GM12872 (cell line): ENCODE data around the gene HSD17B8.
A peak's percentile ranks its signal among the peaks of the same experiment; 100 is the strongest.

Source experiments
- TF ChIP-seq, protein P1 (sequence below): IDR thresholded peaks from 3 replicates; pipeline ENCODE4 v1.5.1; 2011; ENCODE audit warnings: low read depth, mild to moderate bottlenecking, low read length, moderate library complexity; ENCODE audit not compliant: insufficient read depth

HSD17B8 gene

DNA sequence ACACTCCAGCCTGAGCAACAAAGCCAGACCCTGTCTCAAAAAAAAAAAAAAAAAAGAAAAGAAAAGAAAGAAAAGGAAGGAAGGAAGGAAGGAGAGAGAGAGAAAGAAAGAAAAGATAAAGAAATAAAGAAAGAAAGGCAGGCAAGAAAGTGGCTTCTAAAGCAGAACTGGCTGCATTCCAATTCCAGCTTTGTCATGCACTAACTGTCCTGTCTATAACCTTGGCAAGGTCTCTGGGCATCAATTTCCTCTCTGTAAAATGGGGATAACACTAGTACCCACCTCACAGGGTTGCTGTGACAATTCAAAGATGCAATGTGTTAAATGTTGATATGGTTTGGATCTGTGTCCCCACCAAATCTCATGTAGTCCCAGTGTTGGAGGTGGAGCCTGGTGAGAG is 31.9 kb downstream of the HSD17B8 start:
- TF ChIP-seq, protein P1, sequence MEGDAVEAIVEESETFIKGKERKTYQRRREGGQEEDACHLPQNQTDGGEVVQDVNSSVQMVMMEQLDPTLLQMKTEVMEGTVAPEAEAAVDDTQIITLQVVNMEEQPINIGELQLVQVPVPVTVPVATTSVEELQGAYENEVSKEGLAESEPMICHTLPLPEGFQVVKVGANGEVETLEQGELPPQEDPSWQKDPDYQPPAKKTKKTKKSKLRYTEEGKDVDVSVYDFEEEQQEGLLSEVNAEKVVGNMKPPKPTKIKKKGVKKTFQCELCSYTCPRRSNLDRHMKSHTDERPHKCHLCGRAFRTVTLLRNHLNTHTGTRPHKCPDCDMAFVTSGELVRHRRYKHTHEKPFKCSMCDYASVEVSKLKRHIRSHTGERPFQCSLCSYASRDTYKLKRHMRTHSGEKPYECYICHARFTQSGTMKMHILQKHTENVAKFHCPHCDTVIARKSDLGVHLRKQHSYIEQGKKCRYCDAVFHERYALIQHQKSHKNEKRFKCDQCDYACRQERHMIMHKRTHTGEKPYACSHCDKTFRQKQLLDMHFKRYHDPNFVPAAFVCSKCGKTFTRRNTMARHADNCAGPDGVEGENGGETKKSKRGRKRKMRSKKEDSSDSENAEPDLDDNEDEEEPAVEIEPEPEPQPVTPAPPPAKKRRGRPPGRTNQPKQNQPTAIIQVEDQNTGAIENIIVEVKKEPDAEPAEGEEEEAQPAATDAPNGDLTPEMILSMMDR, result no peak

DNA sequence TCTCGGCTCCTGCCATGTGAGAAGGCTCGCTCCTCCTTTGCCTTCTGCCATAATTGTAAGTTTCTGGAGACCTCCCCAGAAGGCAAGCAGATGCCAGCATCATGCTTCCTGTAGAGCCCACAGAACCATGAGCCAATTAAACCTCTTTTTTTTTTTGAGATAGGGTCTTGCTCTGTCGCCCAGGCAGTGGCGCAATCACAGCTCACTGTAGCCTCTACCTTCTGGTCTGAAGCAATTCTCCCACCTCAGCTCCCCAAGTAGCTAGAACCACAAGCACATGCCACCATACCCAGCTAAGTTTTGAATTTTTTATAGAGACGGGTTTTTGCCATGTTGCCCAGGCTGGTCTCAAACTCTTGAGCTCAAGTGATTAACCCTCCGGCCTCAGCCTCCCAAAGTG is 32.4 kb downstream of the HSD17B8 start:
- TF ChIP-seq, protein P1, result no peak

DNA sequence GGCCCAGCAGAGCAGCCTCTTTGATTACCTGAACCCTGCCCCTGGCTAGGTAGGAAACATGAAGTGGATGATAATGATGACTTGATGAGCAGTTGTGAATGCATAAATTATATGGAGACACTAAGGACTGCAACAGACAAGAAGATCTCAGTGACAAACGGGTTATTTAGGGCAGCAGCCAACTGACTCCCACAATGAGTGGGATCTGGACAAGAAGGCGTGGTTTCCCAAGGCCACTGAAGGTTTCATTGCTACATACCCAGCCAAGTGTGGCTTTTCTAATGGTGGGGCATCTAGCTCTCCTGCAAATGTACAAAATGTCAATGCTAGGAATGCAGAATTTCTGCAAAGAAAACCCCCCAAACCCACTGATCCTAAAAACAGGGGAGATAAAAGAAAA is 33.3 kb downstream of the HSD17B8 start:
- TF ChIP-seq, protein P1, result no peak

DNA sequence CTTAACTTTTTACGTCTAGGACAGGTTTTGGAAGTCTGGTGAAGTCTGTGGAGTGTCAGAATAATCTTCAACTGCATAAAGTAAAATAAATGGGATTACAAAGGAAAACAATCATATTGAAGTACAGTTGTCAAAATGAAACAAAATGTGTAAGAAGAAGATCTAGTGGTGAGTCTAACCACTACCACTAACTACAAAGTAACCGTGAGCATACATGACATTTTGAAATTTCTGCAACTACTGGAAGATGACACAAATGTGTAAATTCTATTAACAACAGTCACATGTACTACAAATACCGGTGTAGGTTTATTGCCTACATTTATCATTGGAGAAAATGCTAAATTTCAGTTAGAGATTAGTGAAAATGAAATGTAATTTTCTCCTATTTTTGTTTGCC is 37.5 kb downstream of the HSD17B8 start:
- TF ChIP-seq, protein P1, result no peak

DNA sequence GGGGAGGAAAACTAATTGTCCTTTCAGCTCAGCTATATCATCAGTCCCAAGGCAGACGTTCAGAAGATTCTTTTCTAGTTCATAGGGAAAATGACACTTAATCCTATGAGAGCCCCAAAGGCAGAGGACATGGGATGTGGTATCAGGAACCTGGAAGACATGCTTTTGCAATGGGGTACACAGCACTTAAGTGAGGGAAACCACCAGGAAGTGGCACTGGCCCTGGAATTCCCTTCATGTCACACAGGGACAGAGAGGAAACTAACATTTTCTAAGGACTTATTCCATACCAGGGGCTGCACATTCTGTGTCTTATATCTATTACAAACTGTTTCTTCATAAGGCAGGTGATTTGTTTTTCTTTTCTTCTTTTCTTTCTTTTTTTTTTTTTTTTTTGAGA is 39.0 kb downstream of the HSD17B8 start:
- TF ChIP-seq, protein P1, result no peak

DNA sequence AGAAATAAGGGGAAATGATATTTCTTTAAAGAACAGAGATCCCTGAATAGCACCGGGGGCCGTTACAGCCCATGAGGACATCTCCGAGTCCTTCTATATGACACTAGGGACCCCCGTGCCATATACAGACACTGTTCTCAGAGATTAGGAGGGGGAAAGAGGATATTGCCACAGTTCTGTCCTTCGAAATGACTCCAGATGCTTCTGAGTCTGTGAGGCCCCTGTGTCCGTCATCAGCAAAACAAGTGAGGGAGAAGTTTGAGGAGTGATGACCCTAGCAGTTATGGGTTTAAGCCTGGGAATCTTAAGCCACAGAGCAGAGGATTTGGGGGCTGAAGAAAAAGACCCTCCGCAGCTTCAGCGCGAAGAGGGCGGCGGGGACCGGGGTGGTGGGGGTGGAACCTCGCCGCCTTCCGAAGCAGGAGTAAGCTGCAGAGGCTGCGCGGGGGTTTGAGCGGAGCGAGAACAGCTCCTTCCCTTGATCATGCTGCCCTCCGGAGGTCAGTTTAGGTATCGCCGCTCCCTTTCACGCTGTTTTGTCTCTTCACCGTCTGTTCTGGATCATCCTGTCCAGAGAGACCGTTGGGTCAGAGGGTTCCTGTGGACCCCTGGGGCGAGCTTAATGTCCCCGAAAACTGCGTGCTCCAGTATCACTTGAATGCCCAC is 43.7 kb downstream of the HSD17B8 start:
- TF ChIP-seq, protein P1, result peak; percentile 98

DNA sequence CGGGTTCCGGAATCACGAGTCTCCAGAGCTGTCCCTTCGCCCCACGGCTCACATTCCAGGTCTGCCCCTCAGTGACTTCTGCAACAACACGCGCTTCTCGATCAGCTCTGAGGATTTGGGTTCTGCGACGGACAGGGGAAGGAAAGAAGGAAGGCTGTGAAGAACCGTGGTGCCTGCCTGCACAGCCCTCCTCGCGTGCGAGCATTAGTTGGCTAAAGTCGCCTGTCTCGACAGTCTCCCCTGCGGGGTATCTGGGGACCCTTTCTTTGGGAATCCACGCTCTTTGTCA is 44.1 kb downstream of the HSD17B8 start:
- TF ChIP-seq, protein P1, result no peak
